Smooth muscle cell of the brain vasculature (primary cell): ENCODE measurements around the gene HYPK.

Source experiments
- DNase-seq: peaks from one replicate; pipeline ENCODE4 v3.0.0-alpha.2; 2012; ENCODE audit warnings: low read depth, low spot score

HYPK gene

GRCh38 chr15:43845421-43845820, 45.0 kb downstream of the HYPK start:
- no peak for DNase-seq

- no peak for DNase-seq
These were observed 50.9 kb downstream of the HYPK start for GRCh38 chr15:43851251-43851650.

- DNase-seq, result no peak
These were observed 52.2 kb downstream of the HYPK start for GRCh38 chr15:43852607-43853006.
